ENCODE results near the gene OR8A1.
A peak's percentile ranks its signal among the peaks of the same experiment; 100 is the strongest.

OR8A1 gene

DNA sequence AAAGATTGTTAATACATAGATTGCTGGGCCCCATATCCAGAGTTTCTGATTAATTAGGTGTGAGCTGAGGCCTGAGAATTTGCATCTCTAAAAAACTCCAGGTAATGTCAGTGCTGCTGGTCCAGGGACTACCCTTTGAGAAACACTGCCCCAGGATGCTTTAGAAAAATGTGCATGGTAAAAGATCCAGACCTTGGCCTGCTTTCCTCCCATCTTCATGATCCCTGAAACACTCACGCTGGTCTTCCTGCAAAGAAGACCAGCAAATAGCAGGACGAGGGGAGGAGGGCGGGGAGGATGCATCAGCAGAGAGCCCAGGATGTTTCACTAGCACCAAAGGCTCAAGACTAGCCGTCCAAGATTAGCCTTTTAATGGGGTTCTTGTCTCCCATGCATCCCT lies at the start of gene OR8A1:
Gene OR8A1 (plus strand): TSS at position 301 of the 400 bp plus-strand sequence. CDS start 123 bp downstream, outside the sequence.
- DNase-seq, result no peak

DNA sequence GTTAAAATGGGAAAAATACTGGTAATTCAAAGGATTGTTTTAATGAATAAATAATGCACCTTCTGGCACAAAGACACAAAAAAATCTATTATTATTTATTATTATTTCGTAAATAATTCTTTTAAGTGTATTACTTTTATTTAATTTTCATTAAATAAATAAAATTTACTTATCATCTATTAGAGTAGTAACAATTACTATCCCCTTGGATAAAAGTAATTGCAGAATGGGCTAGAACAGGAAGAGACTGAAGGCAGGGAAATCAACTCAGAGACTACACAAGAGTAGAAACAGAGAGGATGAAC lies 49.3 kb upstream of the OR8A1 start:
- DNase-seq, result no peak

DNA sequence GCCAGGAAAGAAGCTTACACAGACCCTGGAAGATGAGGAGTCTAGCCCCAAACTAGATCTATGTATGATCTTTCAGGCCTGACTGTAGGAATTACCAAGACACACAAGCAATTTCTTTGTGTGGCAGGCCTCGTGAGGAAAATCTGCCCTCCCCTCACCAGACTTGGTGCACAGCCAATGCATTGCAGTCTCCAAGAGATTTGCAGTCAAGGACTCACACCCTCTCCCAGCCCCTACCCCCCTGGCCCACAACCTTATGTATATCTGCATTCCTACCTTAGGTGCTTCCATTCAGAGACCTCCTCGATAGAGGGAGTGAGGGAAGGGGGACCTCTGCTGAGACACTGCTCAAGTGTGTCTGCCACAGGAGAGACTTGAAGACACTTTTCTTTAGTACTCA lies 36.2 kb upstream of the OR8A1 start:
- DNase-seq, result no peak

DNA sequence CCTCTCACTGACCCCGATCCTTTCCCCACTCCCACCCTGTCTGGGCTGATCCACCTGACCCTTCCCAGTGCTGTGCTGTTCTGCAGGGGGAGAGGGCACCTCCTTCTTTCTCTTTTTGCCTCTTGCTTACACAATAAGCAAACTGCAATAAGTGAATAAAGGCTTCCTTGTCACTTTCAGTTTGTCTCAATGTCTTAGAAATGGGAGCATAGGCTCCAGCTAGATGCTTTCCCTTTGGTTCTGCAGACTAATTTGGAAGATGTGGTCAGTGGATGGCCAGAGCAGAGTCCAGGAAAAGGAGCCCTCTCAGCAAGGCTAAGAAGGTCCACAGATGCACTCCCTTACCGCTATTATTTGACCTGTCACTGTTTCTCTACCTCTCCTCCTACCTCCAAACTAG lies 35.7 kb upstream of the OR8A1 start:
- DNase-seq, result no peak

DNA sequence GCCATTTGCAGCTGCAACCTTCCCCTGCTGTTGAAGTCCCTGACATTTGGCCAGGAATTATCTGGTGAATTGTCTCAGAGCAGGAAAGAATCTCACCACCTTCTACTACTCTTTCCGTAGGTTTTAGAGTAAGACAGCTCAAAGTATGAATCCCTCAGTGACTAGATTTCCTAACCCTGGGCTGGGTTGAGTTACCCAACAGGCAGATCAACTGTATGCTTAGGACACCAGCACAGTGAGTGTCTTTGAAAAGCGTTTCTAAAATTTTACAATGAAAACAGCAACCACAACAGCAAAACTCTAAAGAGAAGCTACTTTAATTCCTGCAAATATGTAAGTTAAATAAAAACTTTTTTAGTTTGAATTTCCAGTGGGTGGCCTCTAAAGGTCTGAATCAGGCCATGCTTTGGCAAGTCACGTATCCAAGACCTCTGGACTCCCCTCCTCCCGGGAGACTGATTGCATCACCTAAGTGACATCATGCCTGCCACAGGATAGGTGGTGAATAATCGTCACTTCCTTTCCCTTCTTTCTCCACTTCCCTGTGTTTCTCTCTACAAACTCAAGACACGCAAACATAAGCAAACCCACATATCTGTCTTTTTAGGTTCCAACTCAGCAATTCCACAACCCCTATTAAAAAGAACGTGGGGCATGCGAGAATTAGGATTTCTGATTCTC lies 34.1 kb upstream of the OR8A1 start:
- DNase-seq, result no peak

DNA sequence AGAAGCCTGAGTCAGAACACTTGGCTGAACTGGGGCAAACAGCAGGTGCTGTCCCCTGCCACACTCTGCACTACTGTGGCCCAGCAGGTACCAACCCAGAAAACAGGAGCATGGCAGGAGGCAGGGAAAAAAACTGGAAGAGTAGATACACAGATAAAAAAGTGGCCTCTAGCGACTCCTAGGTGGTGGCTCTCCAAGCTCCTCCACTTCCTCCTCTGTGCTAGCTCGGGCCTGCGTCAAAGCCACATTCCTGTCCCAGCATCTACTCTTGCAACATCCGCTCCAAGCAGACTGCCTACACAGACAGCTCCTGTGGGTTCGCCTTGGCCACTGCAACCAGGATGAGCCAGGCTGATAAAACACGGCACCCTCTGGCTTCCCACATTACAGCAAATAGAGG lies 33.3 kb upstream of the OR8A1 start:
- no peak for DNase-seq

DNA sequence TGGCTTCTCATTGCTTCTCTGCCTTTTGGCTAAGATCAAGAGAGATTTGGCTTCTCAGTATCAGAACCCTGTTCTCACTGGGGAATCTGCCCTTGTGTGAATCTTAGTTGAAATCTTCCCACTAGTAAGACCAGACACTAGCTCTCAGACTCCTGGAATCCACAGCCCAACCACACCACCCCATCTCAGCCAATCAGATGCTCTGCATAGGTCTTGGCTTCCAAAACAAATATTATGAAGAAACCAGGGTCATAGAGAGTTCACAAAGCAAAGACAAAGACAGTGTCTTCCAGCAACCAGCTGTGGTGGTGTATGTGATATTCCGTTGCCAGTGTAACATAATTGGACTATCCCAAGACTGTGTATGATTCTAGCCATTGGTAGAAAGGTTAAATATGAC lies 31.8 kb upstream of the OR8A1 start:
- DNase-seq, result no peak

DNA sequence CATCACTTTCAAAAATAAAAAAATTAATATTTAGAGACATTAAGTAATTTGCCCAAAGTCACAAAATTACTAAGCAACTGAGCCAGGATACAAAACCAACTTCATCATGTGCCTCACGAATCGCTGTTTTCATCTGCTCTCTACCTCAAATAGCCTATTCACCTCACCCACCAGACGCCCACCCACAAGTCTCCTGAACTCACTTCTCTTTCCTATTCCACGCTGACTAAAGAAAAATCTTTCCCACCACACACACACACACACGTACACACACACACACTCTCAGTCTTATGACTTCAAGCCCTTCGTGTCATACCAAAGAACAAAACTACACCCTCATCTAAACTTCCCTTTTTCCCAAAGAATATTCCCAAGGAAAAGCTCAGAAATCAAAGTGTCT lies 28.6 kb upstream of the OR8A1 start:
- DNase-seq, result no peak

DNA sequence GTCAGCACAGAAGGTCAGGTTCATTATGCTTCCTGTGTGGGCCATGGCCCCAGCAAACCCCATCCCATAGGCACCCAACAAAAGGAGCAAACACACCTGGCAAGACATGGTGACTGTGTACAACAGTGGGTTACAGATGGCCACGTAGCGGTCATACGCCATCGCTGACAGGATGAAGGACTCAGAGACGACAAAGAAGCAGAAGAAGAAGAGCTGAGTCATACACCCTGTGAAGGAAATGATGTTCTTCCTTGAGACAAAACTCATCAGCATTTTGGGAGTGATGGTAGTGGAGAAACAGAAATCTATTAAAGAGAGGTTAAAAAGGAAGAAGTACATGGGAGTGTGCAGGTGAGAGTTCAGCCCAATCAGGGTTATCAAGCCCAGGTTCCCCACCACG lies 26.7 kb upstream of the OR8A1 start:
- no peak for DNase-seq

DNA sequence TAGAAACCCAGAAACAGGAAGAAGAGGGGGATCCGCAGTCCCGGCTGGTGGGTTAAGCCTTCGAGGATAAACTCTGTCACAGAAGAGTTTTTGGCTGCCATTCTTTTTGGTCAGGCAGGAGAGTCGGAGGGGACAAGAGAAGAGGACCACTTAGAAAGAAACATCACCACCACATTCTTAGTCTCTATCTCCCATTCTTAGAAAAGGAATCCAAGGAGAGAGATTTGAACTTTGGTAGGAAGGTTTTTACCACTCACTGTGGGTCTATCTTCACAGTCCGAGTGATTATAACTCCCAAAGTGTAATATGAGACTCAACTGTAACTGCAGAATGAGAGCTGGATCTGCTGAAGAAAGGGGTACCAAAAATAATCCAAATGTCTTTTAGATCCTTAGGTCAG lies 26.2 kb upstream of the OR8A1 start, which contains the start of gene OR8B12:
Gene OR8B12 (minus strand): TSS at position 101 of the 400 bp plus-strand sequence. CDS start 0 bp downstream, at position 101.
- DNase-seq, result no peak

DNA sequence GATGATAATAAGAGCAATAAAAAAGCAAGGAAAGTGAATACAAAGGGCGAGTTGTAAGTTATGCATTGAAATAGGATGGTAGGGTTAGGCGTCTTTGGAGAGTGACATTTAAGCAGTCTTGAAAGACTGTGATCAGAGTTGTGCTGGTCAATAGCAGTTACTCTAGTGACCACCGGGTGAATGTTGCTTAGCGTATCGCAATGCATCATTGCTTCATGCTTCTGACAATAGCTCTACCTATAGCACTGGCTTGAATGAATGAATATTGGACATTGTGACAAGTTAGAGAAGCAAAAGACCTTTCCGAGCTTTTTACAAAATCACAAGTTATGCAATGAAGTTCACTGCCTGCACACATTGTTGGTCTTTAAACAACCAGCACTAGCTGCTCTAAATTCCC lies 18.6 kb upstream of the OR8A1 start:
- DNase-seq, result no peak

DNA sequence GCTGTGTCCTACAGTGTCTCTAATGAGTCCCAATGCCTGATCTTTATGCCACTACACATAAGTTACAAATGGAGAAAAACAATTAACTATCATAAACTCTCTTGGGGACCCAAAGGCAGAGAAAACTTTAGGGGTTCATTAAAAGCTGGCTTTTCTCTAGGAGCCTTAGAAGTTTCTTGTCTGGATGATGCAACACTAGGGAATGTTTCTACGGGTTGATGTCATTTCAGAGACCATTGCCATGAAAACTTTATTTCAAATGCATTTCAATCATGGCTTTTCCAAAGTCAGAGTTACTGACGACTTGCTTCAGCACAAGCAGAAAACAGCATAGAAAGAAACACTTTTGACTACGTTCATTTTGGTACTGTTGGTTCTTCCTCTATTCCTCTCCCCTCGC lies 17.8 kb upstream of the OR8A1 start:
- DNase-seq, result no peak

DNA sequence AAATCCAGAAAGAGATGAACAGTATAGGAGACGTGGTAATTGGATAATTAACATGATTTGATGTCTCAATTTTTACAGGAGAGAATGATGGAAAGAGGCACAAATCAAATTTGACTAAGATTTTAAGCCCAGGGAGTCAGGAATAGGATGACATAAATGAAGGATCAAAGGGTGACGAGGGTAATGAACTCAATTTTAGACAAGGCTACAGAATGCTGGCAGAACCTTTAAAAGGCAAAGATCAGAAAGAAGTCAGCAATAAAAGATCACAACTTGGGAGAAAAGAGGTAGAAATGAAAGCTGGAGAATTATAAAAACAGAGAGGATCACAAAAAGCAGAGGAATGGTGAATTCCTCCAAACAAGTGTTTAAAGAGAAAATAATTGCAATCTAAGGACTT lies 13.0 kb upstream of the OR8A1 start:
- no peak for DNase-seq

DNA sequence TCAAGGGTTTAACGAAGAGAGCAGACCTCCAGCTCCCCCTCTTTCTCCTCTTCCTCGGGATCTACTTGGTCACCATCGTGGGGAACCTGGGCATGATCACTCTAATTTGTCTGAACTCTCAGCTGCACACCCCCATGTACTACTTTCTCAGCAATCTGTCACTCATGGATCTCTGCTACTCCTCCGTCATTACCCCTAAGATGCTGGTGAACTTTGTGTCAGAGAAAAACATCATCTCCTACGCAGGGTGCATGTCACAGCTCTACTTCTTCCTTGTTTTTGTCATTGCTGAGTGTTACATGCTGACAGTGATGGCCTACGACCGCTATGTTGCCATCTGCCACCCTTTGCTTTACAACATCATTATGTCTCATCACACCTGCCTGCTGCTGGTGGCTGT lies 363 bp downstream of the OR8A1 start:
- DNase-seq, result no peak

DNA sequence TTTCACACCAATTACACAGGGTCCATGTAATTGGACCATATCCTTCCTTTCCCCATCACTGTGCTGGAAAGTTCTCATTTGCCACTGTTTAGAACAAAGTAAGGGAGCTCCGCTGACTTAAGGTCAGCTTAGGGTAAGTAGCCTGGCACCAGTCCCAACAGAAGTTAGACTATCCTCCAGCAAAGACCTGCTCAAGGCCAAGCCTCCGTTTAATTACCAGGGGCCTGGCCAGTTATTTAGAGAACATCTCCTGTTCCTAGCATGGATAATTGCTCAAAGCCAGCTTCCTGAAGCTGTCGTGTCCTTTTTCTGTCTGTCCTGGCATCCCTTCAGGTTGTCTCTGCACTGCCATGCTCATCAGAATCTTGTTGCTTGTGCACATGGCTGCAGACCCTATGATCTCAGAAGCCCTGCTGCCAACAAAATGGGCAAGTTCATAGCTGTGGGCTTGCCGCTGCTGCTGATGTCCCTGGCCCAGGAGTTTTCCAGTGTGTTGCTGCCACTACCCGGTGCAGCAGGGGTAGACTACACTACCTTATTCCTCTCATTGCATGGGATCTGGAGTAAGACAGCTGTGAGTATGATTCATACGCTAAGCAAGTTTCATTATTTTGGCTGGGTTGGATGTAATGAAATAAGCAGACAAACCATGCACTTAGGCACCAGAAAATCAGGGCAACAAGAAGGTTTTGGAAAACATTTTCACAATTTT lies 8.1 kb downstream of the OR8A1 start:
- no peak for DNase-seq

DNA sequence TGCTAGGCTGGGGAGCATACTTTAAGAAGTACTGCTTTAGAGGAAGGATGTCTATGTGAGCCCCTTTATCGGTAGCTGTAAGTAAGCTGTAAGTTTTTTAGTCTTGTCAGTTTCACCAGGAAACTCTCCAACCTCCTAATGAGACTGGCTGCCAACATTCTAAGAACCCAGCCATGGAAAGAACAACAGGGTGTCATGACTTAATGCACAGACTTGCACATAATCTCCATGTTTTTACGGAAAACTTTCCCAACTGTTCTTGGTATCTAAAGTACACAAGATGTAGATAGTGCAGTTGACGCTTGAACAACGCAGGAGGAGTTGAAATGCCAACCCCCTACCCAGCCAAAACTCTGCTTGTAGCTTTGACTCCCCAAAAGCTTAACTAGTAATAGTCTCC lies 9.0 kb downstream of the OR8A1 start:
- no peak for DNase-seq

DNA sequence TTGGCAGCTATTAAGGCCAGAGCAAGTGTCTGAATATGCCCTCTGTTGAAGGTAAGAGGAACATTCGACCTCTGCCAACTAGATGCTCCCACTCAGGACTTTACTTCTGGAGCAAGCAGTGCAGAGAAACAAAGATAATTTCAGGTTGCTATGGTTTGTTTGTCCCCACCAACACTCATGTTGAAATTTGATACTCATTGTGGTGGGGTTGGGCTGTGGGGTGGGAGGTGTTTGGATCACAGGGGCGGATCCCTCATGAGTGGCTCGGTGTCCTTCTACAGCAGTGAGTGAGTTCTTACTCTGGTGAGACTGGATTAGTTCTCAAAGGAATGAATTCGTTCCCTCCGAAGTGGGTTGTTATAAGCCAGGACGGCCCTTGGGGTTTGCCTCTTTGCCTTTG lies 12.0 kb downstream of the OR8A1 start:
- no peak for DNase-seq

DNA sequence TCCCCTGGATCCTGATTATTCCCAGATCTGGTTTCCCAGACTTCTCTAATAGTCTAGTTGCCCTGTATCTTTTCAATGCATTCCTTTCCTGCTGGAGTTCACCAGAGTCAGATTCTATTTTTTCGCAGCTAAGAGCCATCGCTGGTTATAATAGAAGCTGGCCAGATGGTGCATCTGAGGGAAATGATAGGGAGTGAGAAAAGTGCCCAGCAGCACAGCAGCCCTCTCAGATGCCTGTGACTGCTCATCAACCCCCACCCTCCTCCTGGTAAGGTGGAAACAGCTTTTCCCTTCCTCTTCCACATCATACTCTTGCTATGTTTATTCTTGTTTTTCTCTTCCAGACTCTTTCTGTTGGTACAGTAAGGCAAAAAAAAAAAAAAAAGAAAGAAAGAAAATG lies 12.8 kb downstream of the OR8A1 start:
- no peak for DNase-seq

DNA sequence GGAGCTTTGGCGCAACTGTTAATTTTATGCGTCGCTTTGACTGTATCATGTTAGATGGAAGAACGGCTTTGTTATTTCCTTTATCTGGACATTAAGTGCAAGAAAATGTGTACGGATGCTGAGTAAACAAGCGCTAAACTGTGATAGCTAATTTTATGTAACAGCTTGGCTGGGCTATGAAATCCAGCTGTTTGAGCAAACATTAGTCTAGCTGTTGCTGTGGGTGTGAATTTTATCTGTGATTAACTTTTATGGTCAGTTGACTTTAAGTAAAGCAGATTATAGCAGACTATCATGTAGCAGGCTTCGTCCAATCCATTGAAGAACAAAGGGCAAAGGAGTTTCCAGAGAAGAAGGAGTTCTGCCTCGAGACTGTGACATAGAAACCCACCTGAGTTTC lies 14.0 kb downstream of the OR8A1 start:
- no peak for DNase-seq

DNA sequence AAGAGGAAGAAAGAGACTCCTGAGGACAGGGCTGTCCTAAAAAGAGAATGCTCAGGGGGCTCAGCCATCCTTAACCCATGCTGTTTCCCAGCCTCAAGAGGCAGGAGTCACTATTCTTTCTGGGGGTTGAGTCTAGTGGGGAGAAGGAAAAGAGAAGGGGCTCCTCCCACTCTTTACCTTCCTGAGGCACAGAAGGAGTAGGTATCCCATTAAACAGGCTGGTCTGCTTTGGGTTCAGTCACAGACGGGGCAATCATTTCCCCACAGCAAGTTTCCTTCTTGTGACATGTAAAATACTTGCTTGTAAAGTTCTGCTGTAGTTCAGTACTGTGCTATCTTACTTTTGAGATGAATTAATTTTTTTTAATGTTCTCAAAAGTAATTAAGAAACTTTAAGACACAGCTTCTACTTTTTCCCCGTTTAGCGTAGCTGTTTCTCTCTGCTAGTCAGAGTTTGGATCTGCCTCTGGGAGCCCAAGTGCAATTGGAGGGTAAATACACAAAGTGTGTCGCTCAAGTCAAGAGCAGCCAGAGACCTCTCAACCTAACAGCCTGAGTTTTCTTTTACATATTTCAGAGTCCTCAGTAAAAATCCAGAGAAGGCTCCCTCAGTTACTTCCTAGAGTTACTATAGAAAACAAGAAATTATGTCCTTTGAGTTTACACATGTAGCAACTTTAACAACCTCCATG lies 15.0 kb downstream of the OR8A1 start:
- DNase-seq, result no peak

DNA sequence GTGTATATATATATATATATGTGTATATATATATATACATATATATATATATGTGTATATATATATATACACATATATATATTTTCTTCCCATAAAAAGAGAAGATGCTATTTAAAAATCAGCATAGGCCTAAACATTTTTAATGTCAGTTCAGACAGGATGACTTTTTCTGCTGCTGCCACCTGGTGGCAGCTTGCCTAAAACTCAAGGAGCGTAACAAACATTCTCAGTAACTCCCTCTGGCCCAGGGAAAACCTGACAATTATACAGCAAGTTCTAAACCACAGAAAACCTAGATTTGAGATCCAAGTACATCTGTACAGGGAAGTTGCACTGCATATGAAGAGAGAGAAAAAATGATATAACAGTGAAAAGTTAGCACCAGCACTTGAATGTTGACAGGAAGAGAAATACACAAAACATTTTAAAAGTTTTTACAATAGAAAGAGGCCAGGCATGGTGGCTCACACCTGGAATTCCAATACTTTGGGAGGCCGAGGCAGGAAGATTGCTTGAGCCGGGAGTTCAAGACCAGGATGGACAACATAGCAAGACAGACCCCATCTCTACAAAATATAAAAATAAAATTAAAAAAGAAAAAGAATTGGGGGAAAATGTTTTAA lies 16.6 kb downstream of the OR8A1 start:
- peak; percentile 36 to 42 for DNase-seq

DNA sequence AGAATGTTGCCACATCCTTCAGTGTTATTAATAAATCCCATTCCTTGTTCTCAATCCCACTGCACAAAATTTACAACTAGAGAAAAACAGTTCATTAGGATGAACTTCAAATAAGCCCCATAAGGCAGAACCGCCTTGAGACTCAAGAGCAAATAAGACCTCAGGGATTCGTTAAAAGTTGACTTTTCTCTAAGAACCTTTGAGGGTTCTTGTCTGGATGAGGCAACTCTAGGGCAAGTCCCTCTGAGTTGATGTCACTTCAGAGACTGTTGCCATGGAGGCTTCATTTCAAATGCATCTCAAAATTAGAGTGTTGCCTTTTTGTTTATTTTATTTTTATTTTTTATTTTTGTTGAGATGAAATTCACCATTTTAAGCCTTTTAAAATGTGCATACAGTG lies 21.6 kb downstream of the OR8A1 start:
- no peak for DNase-seq

DNA sequence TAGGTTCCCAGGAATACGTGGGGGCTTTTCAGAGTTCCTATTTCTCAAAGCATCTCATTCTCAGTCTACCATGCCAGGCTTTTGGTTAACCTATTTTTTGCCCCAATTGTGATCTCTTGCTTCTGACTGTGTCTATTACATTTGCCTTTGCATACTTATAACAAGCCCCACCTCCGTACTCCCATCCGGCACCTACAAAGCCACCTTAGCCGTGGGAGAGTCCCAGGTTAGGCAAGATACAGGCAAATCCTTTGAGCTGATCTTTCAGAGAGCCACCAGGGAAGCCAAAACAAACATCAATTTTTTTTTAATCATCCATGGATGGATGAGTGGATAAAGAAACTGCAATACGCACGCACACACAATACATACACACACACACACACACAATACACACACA lies 22.8 kb downstream of the OR8A1 start:
- DNase-seq, result no peak

DNA sequence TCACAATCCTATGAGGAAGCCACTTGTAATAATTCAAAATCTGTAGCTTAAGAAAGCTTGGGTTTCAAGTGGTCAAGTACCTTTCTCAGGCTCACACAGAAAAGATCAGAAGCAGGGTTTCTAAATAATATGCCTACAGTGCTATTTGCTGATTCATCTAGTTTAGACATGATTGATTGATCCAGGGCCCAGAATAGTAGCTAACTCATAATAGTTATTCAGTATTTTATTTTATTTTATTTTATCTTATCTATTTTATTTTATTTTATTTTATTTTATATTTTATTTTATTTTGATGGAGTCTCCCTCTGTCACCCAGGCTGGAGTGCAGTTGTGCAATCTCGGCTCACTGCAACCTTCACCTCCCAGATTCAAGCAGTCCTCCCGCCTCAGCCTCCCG lies 25.5 kb downstream of the OR8A1 start:
- DNase-seq, result no peak

All from SHP77 (cell line).